SH-SY5Y (cell line): ENCODE data around the gene LTBP1.

ENCODE experiments used
- GATA2 ChIP-seq: IDR thresholded peaks from 2 replicates; pipeline ENCODE4 v1.6.1; 2011; ENCODE audit warnings: mild to moderate bottlenecking, low read depth, low read length
- GATA3 ChIP-seq: IDR thresholded peaks from 2 replicates; pipeline ENCODE4 v1.6.1; 2011; ENCODE audit warnings: low read depth, mild to moderate bottlenecking, low read length, moderate library complexity

DNA sequence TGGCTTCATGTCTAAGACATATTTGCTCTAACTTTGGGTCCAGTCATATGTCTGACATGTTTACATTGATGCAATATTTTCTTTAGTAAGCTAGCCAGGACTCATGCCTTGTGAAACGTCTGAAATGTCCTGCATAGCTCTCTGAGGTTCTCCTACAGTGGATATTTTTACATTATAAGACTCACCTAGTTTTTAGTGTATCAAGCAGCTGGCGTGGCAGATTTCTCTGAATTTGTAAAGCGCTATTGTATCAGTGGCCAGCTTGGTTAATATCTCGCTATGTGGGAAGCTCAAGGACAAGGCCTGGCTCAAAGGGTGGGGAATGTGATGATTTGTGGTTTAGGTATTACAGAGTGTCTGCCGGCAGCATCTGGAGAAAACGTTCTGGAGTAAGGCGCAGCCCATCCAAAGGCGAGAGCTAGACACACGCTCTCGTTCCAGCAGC lies 164.3 kb downstream of the LTBP1 start:
- TF ChIP-seq GATA3, result no peak
- no peak for TF ChIP-seq GATA2
